Ascending aorta (tissue), 2 donors: ENCODE results near the gene NOD1. TPM values are rescaled to one million over a fixed set of nuclear protein-coding genes. Genes with fewer than 3 reads are reported as not detected.

ENCODE experiments used
- DNase-seq, 2 donors: peaks; one replicate each; pipeline ENCODE4 v3.0.0-alpha.2; 2019; ENCODE audit warnings: low spot score in 2 of 2
- H3K27ac ChIP-seq, 2 donors: fragments of 200-600 bp; sonication (generic); one replicate each; pipeline ENCODE4 v1.5.1; 2016 to 2017; ENCODE audit warnings: mild to moderate bottlenecking in 1 of 2
- H3K27me3 ChIP-seq: fragments of 200-600 bp; sonication (generic); one replicate; pipeline ENCODE4 v1.5.1; 2017
- H3K36me3 ChIP-seq, 2 donors: fragments of 200-600 bp; sonication (generic); one replicate each; pipeline ENCODE4 v1.5.1; 2016
- H3K4me1 ChIP-seq, 2 donors: fragments of 200-600 bp; sonication (generic); one replicate each; pipeline ENCODE4 v1.5.1; 2016 to 2017; ENCODE audit warnings: mild to moderate bottlenecking in 1 of 2
- H3K4me3 ChIP-seq, 2 donors: fragments of 200-600 bp; sonication (generic); one replicate each; pipeline ENCODE4 v1.5.1; 2016 to 2017; ENCODE audit warnings: mild to moderate bottlenecking in 1 of 2
- H3K9me3 ChIP-seq, 2 donors: fragments of 200-600 bp; sonication (generic); one replicate each; pipeline ENCODE4 v1.5.1; 2016
- CTCF ChIP-seq, 3 experiments: fragments of 200-600 bp in 2 of 3; fragments of 450-650 bp in 1 of 3; sonication (generic) in 2 of 3; IDR thresholded peaks; one replicate each; pipeline ENCODE4 v1.5.1; 2016 to 2019; ENCODE audit warnings: antibody characterized with exemption in 3 of 3, mild to moderate bottlenecking in 1 of 3, moderate library complexity in 1 of 3
- intact Hi-C: fragments of 100-400 bp; cut with DNase I; formaldehyde crosslinking; loops from one replicate; pipeline ENCODE4 v1.15.1; 2023
- total RNA-seq: library from RNA; depleted of rRNA; stranded (reverse); fragments of >200 nt; gene quantifications from one replicate; pipeline ENCODE4 v1.1.0, GENCODE V29; 2016

The NOD1 gene
- total RNA-seq, 1 donor from 2014 or later, result 20.0 TPM

GRCh38 chr7:30378275-30378674, 100.3 kb downstream of the NOD1 start:
- H3K36me3 ChIP-seq, result no peaks in the 10 kb centered on the region
- intact Hi-C loops, result no loop called here
- peaks cover 0 to 6% of the 10 kb centered on the region in 2 donors for H3K9me3 ChIP-seq
- H3K4me3 ChIP-seq, result no peak overlapping the region
- H3K4me1 ChIP-seq, result peaks cover 0 to 5% of the 10 kb centered on the region in 2 donors
- no peak overlapping the region for H3K27ac ChIP-seq
- no peak for TF ChIP-seq CTCF (IDR thresholded peaks at IDR 0.05)
- no peak for DNase-seq
- H3K27me3 ChIP-seq, result no peaks in the 10 kb centered on the region

Other genes starting within 250 kb of the NOD1 start
- 31.7 TPM for gene ZNRF2, start 194.2 kb downstream of the NOD1 start, total RNA-seq
- gene GGCT, start 26.0 kb upstream of the NOD1 start, total RNA-seq, result 0.43 TPM
- 41.7 TPM for gene GARS1, start 116.1 kb upstream of the NOD1 start, total RNA-seq
- gene CRHR2, start 203.7 kb upstream of the NOD1 start, total RNA-seq, result 3.1 TPM